GM21447 (cell line): Measurements from ENCODE around the gene PUS10.
"Not testable (repeated sequence)": the region's sequence is repeated elsewhere in the genome, so short reads cannot be mapped to it uniquely, and the experiment has no call there.

Source experiments
- ATAC-seq: cut with Tn5 transposase; IDR thresholded peaks from one replicate; pipeline ENCODE4 v1.9.1; 2021; ENCODE audit not compliant: unreplicated experiment

The PUS10 gene

DNA sequence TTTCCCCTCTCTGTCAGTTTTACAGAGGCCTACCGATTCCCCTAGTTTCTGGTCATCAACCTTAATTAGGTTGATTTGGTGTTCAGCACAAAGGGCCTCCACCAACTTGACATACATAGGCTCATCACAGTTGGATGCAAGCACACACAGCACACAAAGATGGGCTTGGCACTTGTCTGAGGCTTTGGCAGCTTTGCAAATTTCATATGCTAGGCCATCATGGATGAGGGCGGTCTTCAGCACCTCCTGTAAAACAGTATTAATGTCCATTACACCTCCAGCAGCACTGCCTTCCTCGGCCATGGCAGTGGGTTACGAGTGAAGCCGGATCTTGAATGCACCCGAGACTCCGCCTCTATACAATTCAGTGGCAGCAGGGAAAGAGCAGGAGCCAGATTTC lies 79.8 kb downstream of the PUS10 start:
- no peak for ATAC-seq

DNA sequence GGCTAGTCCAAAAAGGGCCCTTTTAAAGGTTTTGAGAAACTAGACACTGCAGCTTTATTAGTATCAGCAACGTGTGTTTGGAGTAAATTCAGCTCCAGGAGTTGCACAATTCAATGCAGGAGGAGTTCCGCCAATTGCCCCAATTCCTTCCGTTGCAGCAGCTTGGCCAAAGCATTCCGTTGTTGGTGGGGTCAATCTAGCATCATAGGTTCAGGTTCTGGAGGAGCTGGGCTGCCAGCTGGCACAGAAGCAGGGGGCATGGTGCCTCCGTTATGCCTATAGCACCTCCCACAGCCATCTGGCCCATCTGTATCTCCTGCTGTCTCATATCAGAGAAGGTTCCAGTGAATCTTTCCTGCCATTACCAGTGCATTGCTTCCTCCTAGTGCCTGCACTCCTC lies 81.3 kb downstream of the PUS10 start:
- no peak for ATAC-seq

- no peak for ATAC-seq
Observed at GRCh38 chr2:60934165-60934722, 83.8 kb downstream of the PUS10 start.

DNA sequence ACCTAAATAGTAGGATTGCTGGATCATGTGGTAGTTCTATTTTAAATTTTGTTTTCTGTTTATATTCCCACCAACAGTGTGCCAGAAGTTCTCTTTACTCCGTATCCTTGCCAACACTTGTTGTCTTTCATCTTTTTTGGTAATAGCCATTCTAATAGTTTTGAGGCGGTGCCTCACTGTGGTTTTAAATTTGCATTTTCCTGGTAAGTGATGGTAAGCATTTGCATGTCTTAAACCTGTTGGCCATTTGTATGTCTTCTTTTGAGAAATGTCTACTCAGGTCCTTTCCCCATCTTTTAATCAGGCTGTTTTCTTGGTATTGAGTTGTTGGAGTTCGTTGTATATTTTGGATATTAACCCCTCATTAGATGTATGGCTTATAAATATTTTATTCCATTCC lies 85.1 kb downstream of the PUS10 start:
- ATAC-seq = no peak

DNA sequence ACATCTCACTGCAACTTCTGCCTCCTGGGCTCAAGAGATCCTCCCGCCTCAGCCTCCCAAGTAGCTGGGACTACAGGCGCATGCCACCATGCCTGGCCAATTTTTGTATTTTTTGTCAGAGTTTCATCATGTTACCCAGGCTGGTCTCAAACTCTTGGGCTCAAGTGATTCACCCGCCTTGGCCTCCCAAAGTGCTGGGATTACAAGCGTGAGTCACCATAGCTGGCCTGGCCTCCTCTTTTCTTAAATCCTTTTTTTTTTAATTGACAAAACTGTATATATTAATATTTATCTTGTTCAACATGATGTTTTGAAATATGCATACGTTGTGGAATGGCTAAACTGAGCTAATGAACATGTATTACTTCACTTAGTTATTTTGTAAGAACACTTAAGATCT lies 86.0 kb downstream of the PUS10 start:
- not testable (repeated sequence) for ATAC-seq

DNA sequence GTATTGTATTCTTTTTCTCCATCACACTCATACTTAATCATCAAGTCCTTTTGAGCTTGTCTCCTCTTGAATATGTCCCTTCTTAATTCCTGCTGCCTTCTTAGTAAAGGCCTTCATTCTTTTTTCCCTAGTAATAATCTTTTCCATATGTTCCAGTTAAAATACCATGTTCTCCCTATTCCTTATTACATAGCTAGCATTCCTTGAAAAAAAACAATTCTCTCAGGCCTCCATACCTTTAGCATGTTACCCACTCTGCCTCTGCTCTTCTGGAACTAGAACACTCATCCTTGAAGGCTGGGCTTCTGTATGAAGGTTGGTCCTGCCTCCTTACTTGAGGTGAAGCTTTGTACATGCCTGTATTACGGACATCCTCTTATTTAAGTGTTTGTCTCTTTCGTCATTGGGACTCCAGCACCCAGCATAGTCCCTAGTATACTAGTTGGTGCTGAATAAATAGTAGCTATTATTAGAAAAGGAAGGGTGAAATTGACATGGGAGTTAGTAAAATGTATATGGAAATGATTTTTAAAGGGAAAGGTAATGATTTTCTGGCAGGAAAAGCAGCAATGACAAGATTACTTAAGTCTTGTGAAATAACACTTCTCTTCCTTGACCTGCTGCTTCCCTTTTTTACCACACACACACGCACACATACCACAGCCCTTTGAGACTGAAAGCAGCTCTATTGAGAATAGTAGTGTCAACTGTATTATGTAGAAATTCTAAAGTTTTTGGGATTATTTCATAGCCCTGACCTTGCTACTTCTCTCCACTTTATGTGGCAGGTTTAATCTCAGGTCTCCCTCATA lies 91.1 kb downstream of the PUS10 start:
- no peak for ATAC-seq

GRCh38 chr2:60925994-60926740 lies 91.9 kb downstream of the PUS10 start:
- no peak for ATAC-seq

- no peak for ATAC-seq
Observed at GRCh38 chr2:60907329-60907728, 110.7 kb downstream of the PUS10 start.

DNA sequence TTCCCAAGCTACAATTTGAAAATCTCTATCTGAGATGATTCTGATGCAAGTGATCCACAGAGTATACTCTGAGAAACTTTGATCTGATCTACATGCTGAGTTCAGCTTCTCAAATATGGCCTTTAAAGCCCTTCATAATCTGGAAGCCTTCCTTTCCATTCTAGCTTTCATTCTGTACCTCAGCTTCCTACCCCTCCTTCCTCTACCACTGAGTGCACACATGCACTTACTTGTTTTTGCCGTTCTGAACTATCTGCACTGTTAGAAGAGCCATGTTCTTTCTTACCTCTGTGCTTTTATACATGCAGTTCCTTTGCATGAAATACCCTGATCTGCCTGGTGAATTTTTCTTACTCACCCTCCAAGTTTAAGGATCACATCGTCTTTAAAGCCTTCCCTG lies 111.7 kb downstream of the PUS10 start:
- ATAC-seq = no peak

GRCh38 chr2:60905867-60906266 lies 112.2 kb downstream of the PUS10 start:
- ATAC-seq = not testable (repeated sequence)

- not testable (repeated sequence) for ATAC-seq
Observed at GRCh38 chr2:60901296-60901695, 116.8 kb downstream of the PUS10 start.

DNA sequence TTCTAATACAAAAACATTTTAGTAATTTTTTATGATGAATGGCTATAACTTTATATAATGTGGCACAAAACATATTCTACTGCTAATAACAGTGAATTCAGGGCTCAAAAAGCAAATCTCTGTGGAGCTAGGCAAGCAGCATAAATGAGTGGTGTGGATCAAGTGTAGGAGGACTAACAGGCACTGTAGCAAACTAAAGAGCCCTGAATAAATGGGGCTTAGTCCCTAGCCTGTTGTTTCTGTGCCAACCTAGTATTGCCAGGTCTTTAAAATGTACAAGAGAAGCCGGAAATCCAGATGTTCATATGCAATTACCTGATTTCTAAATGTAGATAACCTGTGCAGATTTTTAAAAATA lies 118.2 kb downstream of the PUS10 start:
- ATAC-seq = peak; percentile 28

DNA sequence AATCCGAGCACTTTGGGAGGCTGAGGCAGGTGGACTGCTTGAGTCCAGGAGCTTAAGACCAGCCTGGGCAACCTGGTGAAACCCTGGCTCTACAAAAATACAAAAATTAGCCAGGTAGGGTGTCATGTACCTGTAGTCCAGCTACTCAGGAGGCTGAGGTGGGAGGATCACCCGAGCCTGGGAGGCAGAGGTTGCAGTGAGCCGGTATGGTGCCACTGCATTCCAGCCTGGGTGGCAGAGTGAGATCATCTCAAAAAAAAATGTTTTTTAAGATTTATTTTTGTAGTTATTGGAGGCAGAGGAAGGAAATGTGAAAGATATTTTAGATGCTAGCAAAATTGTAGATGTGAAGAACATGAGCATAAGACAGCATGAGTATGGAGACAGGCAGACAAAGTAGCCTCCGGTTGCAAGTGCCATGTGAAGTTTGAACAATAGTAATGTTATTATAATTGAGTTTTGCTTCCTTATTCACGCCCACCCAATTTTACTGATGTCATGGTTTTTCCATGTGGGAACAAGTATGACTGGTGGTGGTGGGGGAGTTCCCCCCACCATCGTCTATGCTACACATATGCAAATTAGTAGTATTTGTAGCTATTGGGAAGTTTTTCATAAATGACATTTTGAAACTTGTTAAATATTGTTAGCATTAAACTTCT lies 118.7 kb downstream of the PUS10 start:
- peak; percentile 69 for ATAC-seq

- ATAC-seq = no peak
Observed at GRCh38 chr2:60898567-60898966, 119.5 kb downstream of the PUS10 start.
